HG03520 (cell line): ENCODE results near the gene PEX14.

Experiments used
- ATAC-seq: cut with Tn5 transposase; IDR thresholded peaks from one replicate; pipeline ENCODE4 v1.9.1; 2021; ENCODE audit warnings: mild to moderate bottlenecking, moderate library complexity; ENCODE audit not compliant: unreplicated experiment

The PEX14 gene

DNA sequence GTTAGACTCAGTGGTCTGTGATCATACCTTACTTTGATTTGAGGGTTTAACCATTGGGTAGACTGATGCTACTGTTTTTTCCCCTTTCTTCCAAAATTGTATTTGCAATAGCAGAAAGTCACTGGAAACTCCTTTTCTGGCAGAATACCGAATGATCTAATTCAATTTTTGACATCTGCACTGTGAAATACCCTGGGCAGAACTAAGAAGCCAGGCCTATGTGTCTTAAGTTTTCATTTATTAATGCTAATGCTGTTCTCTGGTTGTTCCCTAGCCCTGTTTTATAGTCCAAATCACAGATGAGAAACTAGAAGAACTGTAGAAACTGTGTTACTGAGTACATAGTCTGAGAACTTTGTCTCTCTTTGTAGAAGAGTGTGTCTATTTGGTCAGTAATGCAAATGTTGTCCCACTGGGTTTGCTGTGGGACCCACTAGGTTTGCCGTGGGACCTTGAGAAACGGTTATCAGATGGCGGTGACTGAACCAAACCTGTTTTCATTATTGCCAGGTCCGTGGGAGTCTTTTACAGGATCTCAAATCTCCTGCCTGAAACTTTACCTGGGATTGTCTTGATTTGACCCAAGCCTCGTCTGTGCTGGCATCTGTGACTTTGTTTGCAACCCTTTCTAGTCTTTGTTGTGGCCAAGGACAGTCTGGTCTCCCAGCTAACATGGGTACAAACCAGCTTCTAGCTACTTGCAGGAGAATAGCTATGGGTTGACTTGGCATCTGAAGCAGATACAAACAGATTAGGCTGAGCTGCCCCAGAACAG is 41.4 kb downstream of the PEX14 start:
- no peak for ATAC-seq

DNA sequence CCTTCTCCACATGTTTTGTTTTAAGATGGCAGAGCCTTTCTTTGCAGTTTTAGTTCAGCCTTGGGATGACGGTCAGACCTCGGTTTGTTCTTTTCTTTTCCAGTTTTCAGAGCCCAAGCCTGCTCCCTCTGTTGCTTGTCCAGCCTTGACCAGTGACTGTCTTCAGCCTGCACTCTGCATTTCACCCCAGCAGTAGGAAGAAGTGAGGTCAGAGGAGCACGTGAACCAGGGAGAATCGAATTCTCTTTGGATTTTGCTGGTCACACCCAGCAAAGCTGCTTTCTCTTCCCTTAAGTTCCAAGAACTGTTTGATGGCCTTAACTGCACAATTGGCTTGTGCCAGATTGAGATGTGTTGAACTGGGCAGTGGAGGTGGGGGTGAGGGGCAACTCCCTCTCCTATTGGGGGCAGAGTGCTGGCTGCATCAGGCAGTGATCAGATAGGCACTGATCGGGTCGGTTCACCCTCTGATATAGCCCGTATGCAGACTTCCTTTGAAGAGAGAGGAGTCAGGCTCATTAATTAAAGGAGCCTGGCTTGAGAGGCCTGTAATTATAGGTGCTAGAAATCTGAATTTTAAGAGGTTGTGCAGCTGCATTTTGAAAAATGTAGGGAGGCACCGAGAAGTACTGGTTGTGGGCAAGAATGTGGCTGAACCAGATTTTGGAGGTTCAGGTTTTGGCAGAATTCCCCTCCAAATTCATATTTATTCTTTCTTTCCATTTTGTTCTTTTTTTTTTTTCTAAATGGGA is 42.4 kb downstream of the PEX14 start:
- ATAC-seq, result no peak

GRCh38 chr1:10517677-10517982 is 42.9 kb downstream of the PEX14 start:
- ATAC-seq, result no peak

GRCh38 chr1:10519016-10519417 is 44.3 kb downstream of the PEX14 start:
- no peak for ATAC-seq

GRCh38 chr1:10520497-10520896 is 45.7 kb downstream of the PEX14 start:
- no peak for ATAC-seq

- no peak for ATAC-seq
Observed at GRCh38 chr1:10520952-10521351, 46.2 kb downstream of the PEX14 start.

DNA sequence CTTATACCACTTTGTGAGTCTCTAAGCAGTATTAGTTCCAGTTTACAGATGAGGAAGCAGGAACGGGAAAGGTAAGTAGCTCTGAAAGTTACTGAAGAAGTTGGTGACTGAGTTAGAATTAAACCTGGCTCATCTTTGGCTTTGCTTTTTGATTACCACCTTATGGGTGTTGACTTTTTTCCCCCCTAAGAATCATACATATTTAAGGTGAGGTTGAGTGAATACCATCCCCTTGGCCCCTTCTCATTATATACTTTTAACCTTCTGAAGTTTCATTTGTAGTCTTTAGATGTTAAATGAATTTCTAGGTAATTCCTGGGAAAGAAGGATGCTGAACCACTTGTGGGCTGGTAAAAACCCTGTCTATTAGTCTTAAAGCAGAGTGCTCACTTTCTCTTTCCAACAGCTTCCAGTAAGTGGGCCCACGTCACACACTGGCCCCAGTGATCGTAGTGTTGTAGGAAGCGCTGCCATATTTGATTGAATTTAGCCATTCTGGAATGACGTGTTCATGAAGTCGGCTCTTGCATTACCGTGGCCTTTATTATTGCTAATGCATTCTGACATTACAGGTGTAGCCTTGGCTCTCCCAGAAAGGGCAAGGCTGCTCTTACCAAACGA is 46.9 kb downstream of the PEX14 start:
- ATAC-seq, result no peak

- no peak for ATAC-seq
Observed at GRCh38 chr1:10522322-10522860, 47.6 kb downstream of the PEX14 start.

- no peak for ATAC-seq
Observed at GRCh38 chr1:10525208-10525607, 50.5 kb downstream of the PEX14 start.

- ATAC-seq, result no peak
Observed at GRCh38 chr1:10528066-10529014, 53.6 kb downstream of the PEX14 start.

GRCh38 chr1:10529091-10529490 is 54.3 kb downstream of the PEX14 start:
- ATAC-seq, result no peak

DNA sequence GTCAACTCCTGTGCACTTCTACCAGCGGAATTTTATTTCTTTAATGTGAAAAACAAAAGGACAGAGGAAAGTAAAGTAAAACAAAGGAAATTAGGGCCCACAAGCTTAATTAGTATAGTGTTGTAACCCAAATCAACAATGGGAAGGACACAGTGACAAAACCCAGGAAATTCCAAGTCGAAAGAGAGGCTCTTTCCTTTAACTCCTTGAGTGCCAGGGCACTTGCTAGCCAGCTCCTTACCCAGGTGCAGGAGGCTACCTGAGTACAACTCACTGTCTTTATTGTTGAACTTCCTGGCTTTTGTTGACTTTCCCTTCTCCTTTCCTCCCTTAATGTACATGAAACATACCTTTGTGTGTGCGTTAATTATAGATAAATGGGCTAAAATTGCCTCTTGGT is 55.0 kb downstream of the PEX14 start:
- no peak for ATAC-seq

DNA sequence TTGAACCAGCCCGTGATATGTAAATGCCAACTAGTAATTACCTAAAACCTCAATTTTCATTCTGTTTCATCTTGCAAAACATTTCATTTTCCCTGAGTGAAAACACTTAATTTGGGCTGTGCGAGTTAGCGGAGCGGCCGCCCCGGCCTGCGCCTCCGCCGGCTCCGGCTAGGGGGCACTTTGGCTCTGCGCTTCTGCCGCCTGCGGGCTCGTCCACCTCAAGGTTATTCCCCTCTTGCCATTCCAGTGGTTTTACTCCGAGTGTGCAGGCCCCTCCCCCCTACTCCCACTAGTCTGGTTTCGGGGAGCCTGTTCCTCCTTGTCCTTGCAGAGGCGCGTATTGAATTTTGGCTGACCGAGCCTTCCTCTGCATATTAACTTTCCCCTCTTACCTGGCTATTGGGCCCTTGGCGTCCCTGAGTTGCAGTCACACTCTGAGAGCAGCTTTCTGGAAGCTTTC is 55.6 kb downstream of the PEX14 start:
- no peak for ATAC-seq

- ATAC-seq, result no peak
Observed at GRCh38 chr1:10530756-10531495, 56.2 kb downstream of the PEX14 start.

DNA sequence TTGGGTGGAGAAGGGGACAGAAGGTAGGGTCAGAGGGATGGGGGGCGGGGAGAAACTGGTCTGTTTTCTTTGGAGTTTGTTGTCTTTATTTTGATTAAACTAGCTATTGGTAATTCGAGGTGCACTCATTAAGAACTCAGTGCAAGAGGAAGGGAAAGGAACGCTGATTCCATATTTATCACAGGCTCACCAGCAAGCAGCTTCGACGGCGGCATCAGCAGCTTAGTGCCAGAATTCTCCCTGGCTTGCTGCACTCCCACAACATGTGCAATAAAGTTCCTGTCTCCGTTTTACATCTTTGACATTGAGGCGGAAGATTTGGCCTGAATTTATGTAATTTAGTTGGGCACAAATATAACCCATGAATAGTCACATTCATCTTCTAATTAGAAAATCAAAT is 57.6 kb downstream of the PEX14 start:
- no peak for ATAC-seq

- no peak for ATAC-seq
Observed at GRCh38 chr1:10534519-10534918, 59.8 kb downstream of the PEX14 start.

DNA sequence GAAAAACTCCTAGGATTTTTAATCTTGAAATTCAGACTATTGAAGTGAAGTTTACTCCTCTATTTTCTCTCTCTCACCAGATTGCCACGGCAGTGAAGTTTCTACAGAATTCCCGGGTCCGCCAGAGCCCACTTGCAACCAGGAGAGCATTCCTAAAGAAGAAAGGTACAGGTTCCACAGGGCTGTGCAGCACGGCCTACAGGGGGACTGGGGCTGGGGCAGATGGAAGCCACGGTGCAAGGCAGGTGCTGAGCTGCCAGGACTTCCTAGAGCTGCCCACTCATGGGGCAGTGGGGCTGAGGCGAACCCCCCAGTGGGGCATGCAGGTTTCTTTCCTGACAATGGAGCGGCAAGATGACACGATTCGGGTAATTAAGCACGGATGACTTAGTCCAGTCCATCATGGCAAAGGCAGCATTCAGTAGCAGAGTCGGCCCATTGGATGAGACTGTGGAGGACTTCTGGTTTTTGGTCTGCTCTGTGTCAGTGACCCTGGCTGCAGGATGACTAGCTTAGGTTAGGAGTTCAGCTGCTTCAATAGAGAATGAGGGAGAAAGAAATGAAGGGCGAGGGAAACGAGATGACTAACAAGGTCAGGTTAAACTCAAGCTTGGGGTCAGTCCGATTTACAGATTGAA is 61.5 kb downstream of the PEX14 start:
- no peak for ATAC-seq

GRCh38 chr1:10537082-10537766 is 62.5 kb downstream of the PEX14 start:
- ATAC-seq, result no peak
